Activated CD8-positive, alpha-beta memory T cell treated with anti-CD3 and anti-CD28 coated beads for 1 hour (primary cell): ENCODE measurements around the gene COL4A4.
"Not testable (repeated sequence)": the region's sequence is repeated elsewhere in the genome, so short reads cannot be mapped to it uniquely, and the experiment has no call there.

Source experiments
- DNase-seq, 2 donors: peaks; one replicate each; pipeline ENCODE4 v3.0.0-alpha.2; 2020; ENCODE audit warnings: low read depth in 1 of 2; ENCODE audit errors: extremely low read depth in 1 of 2

The COL4A4 gene

GRCh38 chr2:227117852-227118251 lies 46.2 kb downstream of the COL4A4 start:
- no peak for DNase-seq

GRCh38 chr2:227117027-227117426 lies 47.0 kb downstream of the COL4A4 start:
- no peak for DNase-seq

GRCh38 chr2:227115761-227116160 lies 48.2 kb downstream of the COL4A4 start:
- no peak for DNase-seq

GRCh38 chr2:227106845-227107759 lies 56.9 kb downstream of the COL4A4 start:
- DNase-seq, result peak in 1 of 2 donors; percentile 2

- DNase-seq, result no peak
Observed at GRCh38 chr2:227103583-227103982, 60.4 kb downstream of the COL4A4 start.

- DNase-seq, result no peak
Observed at GRCh38 chr2:227099340-227099739, 64.7 kb downstream of the COL4A4 start.

- no peak for DNase-seq
Observed at GRCh38 chr2:227098162-227098515, 65.9 kb downstream of the COL4A4 start.

- DNase-seq, result no peak
Observed at GRCh38 chr2:227097495-227098161, 66.4 kb downstream of the COL4A4 start.

GRCh38 chr2:227095346-227095745 lies 68.7 kb downstream of the COL4A4 start:
- DNase-seq, result no peak

- no peak for DNase-seq
Observed at GRCh38 chr2:227082286-227082685, 81.7 kb downstream of the COL4A4 start.

- DNase-seq, result no peak
Observed at GRCh38 chr2:227079726-227080125, 84.3 kb downstream of the COL4A4 start.

GRCh38 chr2:227065065-227065464 lies 98.9 kb downstream of the COL4A4 start:
- not testable (repeated sequence) for DNase-seq

GRCh38 chr2:227058888-227059399 lies 105.1 kb downstream of the COL4A4 start:
- no peak for DNase-seq

- no peak for DNase-seq
Observed at GRCh38 chr2:227057743-227058447, 106.1 kb downstream of the COL4A4 start.

- no peak for DNase-seq
Observed at GRCh38 chr2:227057060-227057459, 106.9 kb downstream of the COL4A4 start.

GRCh38 chr2:227054006-227054405 lies 110.0 kb downstream of the COL4A4 start:
- no peak for DNase-seq

- DNase-seq, result no peak
Observed at GRCh38 chr2:227052879-227053278, 111.1 kb downstream of the COL4A4 start.

- DNase-seq, result no peak
Observed at GRCh38 chr2:227043981-227044380, 120.0 kb downstream of the COL4A4 start.

- DNase-seq, result no peak
Observed at GRCh38 chr2:227038550-227039189, 125.3 kb downstream of the COL4A4 start.

GRCh38 chr2:227036527-227036926 lies 127.5 kb downstream of the COL4A4 start:
- no peak for DNase-seq
